GM10847 (cell line): ENCODE data around the gene LAMB4.

Source experiments
- POLR2A ChIP-seq: IDR thresholded peaks from 2 replicates; pipeline ENCODE4 v1.6.1; 2011; ENCODE audit not compliant: insufficient read length; ENCODE audit errors: extremely low read depth

Gene LAMB4

DNA sequence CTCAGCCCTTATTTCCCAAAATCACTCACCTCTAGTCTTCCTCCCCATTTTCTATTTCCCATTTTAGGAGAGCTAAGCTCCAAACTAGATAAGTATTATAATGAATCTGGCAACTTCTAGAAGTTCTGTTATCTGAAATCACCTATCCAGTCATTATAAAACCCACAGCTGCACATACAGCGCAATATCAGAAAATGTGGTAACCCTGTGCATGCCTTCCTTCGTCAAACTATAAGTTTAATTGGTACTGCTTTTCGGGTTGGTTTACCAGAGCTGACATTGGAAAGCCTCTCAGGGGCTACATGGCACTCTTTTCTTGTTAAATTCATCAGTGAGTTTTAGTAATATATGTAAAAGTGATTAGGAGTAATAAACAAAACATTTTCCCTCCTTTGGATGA, 1.6 kb downstream of the LAMB4 start:
- TF ChIP-seq POLR2A: no peak

DNA sequence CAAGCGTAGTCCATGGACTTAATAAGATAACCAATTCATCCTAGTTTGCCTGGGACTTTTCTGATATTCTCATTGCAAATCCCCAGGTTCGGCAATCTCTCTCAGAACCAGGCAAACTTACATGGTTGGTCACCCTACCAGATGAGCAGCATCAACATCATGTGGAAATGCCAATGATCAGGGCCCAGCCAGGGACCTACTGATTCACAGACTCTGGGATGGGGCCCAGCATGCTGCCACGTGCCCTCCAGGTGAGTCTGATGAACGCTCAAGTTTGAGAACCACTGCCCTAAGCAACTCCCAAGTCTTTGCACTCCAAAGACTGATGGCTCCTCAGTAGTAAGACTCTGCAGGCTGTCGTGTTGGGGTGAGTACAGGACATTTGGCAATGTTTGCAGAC, 2.7 kb downstream of the LAMB4 start:
- TF ChIP-seq POLR2A: no peak

DNA sequence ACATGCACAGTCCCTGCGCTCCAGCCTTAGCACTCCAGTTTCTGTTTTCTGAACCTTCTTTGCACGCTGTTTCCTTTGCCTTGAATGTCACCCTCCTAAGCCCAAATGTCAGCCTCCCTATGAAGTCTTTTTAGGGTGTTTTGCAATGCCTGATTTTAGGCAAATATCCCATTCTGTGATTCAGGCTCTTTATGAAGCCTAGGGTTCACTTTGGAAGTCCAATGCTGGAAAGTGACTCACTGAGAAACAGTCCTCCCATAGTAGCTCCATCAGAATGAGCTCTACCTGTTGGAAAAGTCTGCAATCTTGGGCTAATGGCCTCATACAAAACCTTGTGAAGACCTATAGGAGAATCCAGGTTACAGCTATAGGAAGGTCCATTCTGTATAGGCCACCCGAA, 5.3 kb downstream of the LAMB4 start:
- TF ChIP-seq POLR2A: no peak

DNA sequence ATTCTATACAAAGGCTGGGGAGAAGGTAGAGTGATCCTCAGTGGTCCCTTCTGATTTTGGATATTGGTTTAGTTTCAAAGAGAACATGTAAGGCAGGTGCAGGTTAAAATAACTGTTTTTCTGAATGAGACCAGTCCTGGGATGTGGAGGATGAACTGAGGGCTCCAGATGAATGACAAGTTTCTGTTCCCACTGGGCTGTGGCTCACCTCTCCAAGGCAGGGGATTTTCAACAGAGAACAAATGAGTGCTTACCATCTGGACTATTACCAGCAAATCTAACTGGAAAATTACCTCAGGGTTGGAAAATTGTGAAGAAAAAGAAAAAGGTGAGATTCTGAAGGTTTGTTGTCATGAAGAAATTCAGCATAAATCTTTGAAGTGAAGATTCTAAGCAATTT, 8.0 kb downstream of the LAMB4 start:
- no peak for TF ChIP-seq POLR2A

DNA sequence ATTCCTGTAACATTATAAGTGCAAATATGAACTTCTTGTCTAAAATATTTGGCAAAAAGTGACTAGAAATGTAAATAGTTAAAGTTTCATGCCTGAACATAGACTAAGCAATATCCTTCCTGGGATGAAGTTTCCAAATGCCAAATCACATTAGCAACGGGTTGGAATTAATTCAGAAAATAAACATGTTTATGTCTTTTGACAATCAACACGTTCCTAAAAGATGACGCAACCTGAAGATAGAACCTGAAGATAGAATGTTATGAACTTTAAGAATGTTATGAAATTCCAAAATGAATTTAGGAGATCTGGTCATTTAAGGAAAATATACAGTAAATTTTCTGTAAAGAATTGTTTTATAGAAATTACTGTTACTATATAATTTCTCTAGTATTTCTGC, 9.2 kb downstream of the LAMB4 start:
- no peak for TF ChIP-seq POLR2A

DNA sequence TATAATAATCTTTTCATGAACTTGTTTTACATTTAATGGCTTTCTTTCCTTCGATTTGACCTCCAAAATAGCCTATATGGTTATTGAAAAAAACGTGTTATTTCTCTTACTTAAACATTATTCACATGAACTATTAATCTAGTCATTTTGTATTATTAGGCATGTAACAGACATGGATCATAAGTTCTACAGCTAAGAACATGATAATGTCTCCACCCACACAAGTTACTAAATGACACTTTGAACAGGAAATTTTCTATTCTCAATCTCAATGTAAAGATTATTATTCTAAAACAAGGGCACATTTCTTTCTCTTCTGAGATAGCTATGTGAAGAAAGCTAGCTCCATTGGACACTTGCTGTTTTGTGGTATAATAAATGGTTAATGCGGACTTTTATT, 10.0 kb downstream of the LAMB4 start:
- no peak for TF ChIP-seq POLR2A

DNA sequence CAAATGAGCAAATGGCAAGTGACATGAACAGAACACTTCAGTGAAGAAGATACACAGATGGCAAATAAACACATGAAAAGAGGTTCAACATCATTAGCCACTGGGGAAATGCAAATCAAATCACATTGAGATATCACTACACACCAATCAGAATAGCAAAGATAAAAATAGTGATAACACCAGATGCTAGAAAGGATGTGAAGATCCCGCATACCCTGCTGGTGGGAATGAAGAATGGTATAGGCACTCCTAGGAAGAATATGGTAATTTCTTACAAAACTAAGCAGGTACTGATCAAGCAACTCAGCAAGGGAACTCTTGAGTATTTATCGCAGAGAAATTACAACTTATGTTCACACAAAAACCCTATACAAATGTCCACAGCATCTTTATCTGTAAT, 11.2 kb downstream of the LAMB4 start:
- no peak for TF ChIP-seq POLR2A

DNA sequence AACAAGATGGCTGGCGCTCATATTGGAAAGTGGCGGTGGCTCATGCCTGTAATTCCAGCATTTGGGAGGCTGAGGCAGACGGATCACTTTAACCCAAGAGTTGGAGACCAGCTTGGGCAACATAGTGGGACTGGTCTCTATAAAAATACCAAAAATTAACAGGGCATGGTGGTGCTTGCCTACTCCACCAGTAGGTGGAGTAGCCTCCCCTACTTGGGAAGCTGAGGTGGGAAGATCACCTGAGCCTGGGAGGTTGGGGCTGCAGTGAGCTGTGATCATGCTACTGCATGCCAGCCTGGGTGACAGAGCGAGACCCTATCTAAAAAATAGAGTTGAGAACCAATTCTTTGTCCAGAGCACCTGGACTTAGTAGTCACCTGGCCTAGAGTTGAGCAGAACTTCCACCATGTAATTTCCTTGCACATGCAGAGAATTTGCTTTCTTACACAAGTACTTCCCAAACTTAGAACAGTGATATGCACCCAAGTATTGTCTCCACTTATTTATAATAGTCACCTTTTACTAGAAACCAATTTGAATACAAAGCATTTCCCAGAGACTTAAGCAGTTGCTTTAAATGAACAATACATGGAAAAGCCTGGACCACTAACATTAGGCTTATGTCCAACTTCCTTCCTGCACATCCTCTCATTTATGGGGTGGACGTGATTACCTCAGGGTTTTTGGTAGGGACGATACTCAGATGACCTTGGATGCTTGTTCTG, 15.9 kb downstream of the LAMB4 start:
- TF ChIP-seq POLR2A: no peak

DNA sequence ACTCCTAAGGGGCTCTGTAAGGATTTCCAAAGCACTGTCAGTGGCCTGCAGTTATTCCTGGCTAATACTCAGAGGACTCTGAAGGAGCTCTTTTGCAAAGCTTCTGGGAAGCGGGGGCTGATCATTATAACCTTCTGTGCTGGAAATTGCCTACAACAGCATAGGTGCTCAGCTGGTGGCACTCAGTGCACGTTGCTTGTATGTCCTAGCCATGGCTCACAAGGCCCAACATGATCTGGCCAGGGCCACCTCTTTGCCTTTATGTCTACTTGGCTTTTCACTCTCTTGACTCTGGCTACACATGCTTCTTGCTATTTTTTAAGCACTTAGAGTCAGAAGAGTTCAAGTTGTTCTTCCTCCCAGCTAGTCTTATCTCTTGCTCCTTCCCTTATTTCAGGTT, 17.5 kb downstream of the LAMB4 start:
- TF ChIP-seq POLR2A: no peak

DNA sequence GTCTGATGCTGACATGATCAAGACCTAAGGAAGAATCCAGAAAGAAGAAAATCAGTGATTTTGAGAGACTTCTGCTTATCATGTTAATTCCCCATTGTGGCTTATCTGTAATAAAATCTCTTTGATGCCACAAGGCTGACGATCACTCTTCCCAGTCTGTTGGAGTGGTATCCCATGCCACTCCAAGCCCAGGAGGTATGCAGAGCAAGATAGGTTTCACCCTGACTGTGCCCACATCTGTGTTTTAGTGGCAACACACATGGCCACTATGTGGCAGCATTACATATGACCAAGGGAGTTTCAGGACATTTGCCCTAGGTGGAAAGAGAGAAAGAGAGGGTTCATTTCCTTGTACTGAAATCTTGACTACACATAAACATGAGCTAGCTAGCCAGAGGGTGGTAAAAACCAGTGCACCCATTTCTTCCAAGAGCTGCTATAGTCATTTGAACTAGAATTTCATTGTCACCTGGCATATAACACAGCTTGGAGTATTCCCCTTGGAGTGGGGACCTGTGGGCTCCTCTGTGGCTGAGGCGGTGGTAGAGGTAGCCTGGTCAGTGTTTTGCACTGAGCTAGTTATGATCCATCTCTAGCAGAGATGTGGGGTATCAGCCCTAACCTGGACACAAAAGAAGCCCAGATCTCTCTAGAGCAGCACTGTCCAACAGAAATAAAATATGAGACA, 20.8 kb downstream of the LAMB4 start:
- TF ChIP-seq POLR2A: no peak

DNA sequence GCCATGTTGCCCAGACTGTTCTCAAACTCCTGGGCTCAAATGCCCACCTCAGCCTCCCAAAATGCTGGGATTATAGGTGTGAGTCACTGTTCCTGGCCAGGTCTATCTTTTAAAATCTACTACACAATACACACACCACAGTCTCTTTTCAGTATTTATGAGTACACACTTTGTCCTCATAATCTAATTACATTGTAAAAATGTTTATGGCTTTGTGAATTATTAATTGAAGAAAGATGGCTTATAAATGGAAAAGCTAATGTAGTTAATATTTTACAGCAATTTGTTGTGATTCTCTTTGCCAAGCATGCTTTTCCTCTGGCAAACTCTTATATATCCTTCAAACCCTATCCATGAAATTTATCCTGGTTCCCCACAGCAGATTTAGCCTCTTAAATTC, 22.0 kb downstream of the LAMB4 start:
- TF ChIP-seq POLR2A: no peak

DNA sequence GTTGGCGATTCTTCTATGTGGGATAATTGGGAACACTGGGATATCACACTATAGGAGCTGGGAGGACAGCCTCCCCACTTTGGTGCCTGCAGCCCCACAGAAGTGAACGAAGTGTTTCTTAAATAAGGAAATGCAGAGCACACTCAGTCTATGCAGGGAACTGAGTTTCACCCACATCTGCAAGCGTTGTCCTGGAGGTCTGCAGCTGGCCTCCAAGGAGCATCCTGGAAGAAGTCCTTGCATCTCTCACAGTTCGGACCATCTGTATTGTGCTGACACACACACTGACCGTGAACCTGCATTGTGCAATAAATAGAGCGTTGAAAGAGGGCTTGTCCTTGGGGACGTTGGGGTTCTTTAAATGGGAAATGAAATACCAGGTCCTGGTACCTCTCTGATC, 25.8 kb downstream of the LAMB4 start:
- no peak for TF ChIP-seq POLR2A

DNA sequence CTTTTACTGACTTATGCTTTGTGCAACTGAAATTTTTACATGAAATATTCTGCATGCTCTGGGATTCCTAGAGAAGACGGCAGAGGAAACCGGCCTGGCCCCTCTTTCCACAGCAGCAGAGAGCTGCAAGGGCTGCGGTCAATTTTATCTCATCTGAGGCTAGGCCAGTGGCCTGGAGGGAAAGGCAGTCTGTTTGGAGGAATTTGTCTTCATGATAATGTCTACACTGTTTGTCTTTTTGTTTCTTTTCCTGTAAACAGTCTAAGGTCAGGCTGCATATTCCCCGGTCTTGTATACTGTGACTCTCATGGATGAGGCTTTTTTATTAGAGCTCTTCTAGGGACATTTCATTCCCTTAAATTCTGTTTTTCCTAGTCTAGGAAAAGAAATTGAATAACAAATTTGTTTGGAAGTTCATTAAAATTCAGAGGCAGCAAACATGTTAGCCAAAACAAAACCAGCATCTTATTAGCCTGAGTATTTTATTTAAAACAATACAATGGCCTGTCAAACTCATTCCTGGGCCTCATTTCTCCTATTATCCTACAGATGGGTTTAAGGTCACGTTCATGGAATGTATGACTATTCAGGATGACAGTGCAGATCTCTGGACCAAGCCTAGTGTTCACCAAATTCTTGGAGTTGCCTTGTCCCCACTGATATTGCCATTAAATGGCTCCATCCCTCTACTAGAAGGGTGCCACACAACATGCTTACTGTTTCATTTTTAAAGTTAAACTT, 26.4 kb downstream of the LAMB4 start:
- TF ChIP-seq POLR2A: no peak

DNA sequence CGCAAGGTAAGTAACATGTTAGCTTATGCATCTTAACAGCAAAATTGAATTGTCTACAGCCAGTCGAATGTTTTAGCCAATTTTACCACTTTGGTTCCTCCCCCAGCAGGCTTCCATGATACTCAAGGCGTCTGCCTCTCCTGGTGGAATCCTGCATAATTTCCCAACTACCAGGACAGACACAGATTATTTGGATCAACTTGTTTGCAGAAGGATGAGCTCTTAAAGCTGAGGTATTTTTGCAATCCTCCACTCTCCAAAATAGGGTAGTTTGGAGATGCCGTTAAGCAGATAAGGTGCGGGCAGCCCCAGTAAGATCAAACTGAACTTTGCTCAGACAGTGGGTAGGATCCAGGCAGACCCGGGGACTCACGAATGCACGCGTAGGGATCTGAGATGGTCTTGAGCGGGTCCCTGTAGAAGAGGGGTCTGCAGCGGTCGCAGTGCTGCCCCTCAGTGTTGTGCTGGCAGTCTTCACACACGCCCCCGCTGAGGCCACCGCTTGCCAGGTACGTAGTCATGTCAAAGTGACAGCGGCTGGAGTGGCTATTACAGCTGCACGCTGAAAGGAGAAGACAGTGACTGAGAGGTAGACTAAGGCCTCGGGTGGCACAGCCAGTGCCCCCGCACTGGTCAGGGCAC, 27.4 kb downstream of the LAMB4 start:
- no peak for TF ChIP-seq POLR2A

DNA sequence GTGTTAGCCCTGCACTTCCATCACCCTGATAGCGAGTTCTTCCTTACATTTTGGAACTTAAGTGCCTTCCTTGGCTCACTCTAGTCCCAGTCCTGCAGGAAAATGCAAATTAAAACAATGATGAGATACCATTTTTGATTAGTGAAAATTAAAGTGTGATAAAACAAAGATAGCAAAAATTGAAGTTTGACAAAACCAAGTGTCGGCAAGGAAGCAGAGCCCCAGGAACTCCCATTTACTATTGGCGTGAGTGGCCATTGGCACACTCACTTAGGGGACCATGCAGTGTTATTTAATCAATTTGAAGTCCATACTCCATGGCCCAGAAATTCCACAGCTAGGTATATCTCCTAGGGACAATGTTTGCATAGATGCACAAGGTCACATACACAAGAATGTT, 28.4 kb downstream of the LAMB4 start:
- TF ChIP-seq POLR2A: no peak

DNA sequence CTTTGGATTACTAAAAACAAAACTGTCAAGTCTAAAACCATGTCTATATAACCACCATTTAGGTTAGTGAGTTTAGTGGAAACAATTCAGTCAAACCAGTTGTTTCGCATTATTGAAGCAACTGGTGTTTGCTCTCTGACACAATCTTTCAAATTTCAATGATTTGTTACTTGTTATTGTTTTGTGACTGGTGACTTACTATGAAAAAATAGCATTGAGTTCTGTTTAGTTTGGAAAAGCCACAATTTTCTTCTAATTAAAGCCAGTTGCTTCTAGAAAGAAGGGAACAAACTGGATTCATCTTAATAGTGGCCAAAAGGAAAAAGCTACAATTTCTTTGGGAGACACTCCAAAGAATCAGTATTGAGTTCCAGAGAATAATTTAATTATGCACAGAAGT, 30.4 kb downstream of the LAMB4 start:
- no peak for TF ChIP-seq POLR2A
